Parathyroid adenoma (tissue), 2 donors: ENCODE measurements around the gene RAPGEF2.

Source experiments
- H2AFZ ChIP-seq: fragments of 300-600 bp; sonication (generic); one replicate; pipeline ENCODE4 v1.7.0; 2017; ENCODE audit warnings: antibody characterized with exemption, mild to moderate bottlenecking
- H3K27ac ChIP-seq: fragments of 300-600 bp; sonication (generic); one replicate; pipeline ENCODE4 v1.7.0; 2017
- H3K27me3 ChIP-seq: fragments of 300-600 bp; sonication (generic); one replicate; pipeline ENCODE4 v1.7.0; 2017; ENCODE audit warnings: low read length; ENCODE audit not compliant: control insufficient read depth, insufficient read depth
- H3K36me3 ChIP-seq: fragments of 300-600 bp; sonication (generic); one replicate; pipeline ENCODE4 v1.7.0; 2017; ENCODE audit warnings: low read length; ENCODE audit not compliant: control insufficient read depth, insufficient read depth
- H3K4me1 ChIP-seq: fragments of 300-600 bp; sonication (generic); one replicate; pipeline ENCODE4 v1.7.0; 2017; ENCODE audit warnings: control low read depth
- H3K4me2 ChIP-seq: fragments of 300-600 bp; sonication (generic); one replicate; pipeline ENCODE4 v1.7.0; 2017; ENCODE audit warnings: low read length
- H3K4me3 ChIP-seq: fragments of 300-600 bp; sonication (generic); one replicate; pipeline ENCODE4 v1.7.0; 2017; ENCODE audit warnings: low read depth, low read length
- H3K79me2 ChIP-seq: fragments of 300-600 bp; sonication (generic); one replicate; pipeline ENCODE4 v1.7.0; 2017; ENCODE audit warnings: control low read depth
- H3K9ac ChIP-seq: fragments of 300-600 bp; sonication (generic); one replicate; pipeline ENCODE4 v1.7.0; 2017; ENCODE audit warnings: mild to moderate bottlenecking
- H3K9me3 ChIP-seq: fragments of 300-600 bp; sonication (generic); one replicate; pipeline ENCODE4 v1.7.0; 2017; ENCODE audit warnings: low read length; ENCODE audit not compliant: control insufficient read depth
- CTCF ChIP-seq: fragments of 300-600 bp; sonication (generic); IDR thresholded peaks from one replicate; pipeline ENCODE4 v1.7.0; 2017; ENCODE audit warnings: antibody characterized with exemption, mild to moderate bottlenecking
- donor health status: primary hyperparathyroidism.

RAPGEF2 gene

GRCh38 chr4:159148441-159148840 is 45.6 kb downstream of the RAPGEF2 start:
- Histone ChIP-seq H3K27ac (no peak overlapping the region), H3K79me2 (peaks cover 10% of the 10 kb centered on the region), H2AFZ (no peak overlapping the region), H3K4me1 (peaks cover 3% of the 10 kb centered on the region), H3K36me3 (no peaks in the 10 kb centered on the region), H3K9ac (no peak overlapping the region), H3K27me3 (no peaks in the 10 kb centered on the region), H3K4me3 (no peak overlapping the region), H3K9me3 (no peaks in the 10 kb centered on the region), H3K4me2 (no peak overlapping the region)
- TF ChIP-seq CTCF = no peak

GRCh38 chr4:159149666-159150065 is 46.8 kb downstream of the RAPGEF2 start:
- H3K4me3 ChIP-seq = no peak overlapping the region
- H3K27ac ChIP-seq = no peak overlapping the region
- H3K36me3 ChIP-seq = no peaks in the 10 kb centered on the region
- peaks cover 3% of the 10 kb centered on the region for H3K4me1 ChIP-seq
- H3K9me3 ChIP-seq = no peaks in the 10 kb centered on the region
- no peak overlapping the region for H3K4me2 ChIP-seq
- TF ChIP-seq CTCF = no peak
- no peak overlapping the region for H2AFZ ChIP-seq
- H3K27me3 ChIP-seq = no peaks in the 10 kb centered on the region
- no peak overlapping the region for H3K9ac ChIP-seq
- H3K79me2 ChIP-seq = peaks cover 12% of the 10 kb centered on the region

- H3K27ac ChIP-seq = peak overlapping the region; percentile 11
- no peak overlapping the region for H3K9ac ChIP-seq
- H3K4me3 ChIP-seq = peak overlapping the region; percentile 19
- no peak overlapping the region for H2AFZ ChIP-seq
- no peaks in the 10 kb centered on the region for H3K36me3 ChIP-seq
- H3K9me3 ChIP-seq = no peaks in the 10 kb centered on the region
- peak overlapping the region; percentile 52 for H3K4me2 ChIP-seq
- no peaks in the 10 kb centered on the region for H3K27me3 ChIP-seq
- H3K79me2 ChIP-seq = peaks cover 10% of the 10 kb centered on the region
- TF ChIP-seq CTCF = no peak
- peaks cover 3% of the 10 kb centered on the region for H3K4me1 ChIP-seq
Observed at GRCh38 chr4:159150396-159150795, 47.5 kb downstream of the RAPGEF2 start.

- H3K36me3 ChIP-seq = no peaks in the 10 kb centered on the region
- TF ChIP-seq CTCF = no peak
- no peak overlapping the region for H3K9ac ChIP-seq
Observed at GRCh38 chr4:159150821-159151390, 48.0 kb downstream of the RAPGEF2 start.

GRCh38 chr4:159151689-159152088 is 48.8 kb downstream of the RAPGEF2 start:
- Histone ChIP-seq H3K27me3 (no peaks in the 10 kb centered on the region), H3K79me2 (peaks cover 7% of the 10 kb centered on the region), H3K9ac (no peak overlapping the region), H3K9me3 (no peaks in the 10 kb centered on the region), H2AFZ (no peak overlapping the region), H3K4me2 (no peak overlapping the region), H3K4me1 (peaks cover 3% of the 10 kb centered on the region), H3K4me3 (no peak overlapping the region), H3K27ac (no peak overlapping the region), H3K36me3 (no peaks in the 10 kb centered on the region)
- no peak for TF ChIP-seq CTCF

More at GRCh38 chr4:159150821-159151390, 48.0 kb downstream of the RAPGEF2 start:
- H3K4me2 ChIP-seq = peak overlapping the region; percentile 52
- peaks cover 7% of the 10 kb centered on the region for H3K79me2 ChIP-seq
- H3K4me3 ChIP-seq = peak overlapping the region; percentile 19
- H2AFZ ChIP-seq = no peak overlapping the region
- H3K27me3 ChIP-seq = no peaks in the 10 kb centered on the region
- H3K4me1 ChIP-seq = peaks cover 3% of the 10 kb centered on the region
- peak overlapping the region; percentile 11 for H3K27ac ChIP-seq
- no peaks in the 10 kb centered on the region for H3K9me3 ChIP-seq
